Dermis lymphatic vessel endothelial cell (primary cell): ENCODE results near the gene RIPOR3. TPM values are rescaled to one million over a fixed set of nuclear protein-coding genes. Genes with fewer than 3 reads are reported as not detected.

Source experiments
- total RNA-seq: library from RNA; depleted of rRNA; stranded (reverse); fragments of >200 nt; gene quantifications from 2 replicates; pipeline ENCODE4 v1.2.1, GENCODE V29; 2014

The RIPOR3 gene, protein sequence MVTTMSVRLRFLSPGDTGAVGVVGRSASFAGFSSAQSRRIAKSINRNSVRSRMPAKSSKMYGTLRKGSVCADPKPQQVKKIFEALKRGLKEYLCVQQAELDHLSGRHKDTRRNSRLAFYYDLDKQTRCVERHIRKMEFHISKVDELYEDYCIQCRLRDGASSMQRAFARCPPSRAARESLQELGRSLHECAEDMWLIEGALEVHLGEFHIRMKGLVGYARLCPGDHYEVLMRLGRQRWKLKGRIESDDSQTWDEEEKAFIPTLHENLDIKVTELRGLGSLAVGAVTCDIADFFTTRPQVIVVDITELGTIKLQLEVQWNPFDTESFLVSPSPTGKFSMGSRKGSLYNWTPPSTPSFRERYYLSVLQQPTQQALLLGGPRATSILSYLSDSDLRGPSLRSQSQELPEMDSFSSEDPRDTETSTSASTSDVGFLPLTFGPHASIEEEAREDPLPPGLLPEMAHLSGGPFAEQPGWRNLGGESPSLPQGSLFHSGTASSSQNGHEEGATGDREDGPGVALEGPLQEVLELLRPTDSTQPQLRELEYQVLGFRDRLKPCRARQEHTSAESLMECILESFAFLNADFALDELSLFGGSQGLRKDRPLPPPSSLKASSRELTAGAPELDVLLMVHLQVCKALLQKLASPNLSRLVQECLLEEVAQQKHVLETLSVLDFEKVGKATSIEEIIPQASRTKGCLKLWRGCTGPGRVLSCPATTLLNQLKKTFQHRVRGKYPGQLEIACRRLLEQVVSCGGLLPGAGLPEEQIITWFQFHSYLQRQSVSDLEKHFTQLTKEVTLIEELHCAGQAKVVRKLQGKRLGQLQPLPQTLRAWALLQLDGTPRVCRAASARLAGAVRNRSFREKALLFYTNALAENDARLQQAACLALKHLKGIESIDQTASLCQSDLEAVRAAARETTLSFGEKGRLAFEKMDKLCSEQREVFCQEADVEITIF
- not detected in 2 replicates for total RNA-seq

DNA sequence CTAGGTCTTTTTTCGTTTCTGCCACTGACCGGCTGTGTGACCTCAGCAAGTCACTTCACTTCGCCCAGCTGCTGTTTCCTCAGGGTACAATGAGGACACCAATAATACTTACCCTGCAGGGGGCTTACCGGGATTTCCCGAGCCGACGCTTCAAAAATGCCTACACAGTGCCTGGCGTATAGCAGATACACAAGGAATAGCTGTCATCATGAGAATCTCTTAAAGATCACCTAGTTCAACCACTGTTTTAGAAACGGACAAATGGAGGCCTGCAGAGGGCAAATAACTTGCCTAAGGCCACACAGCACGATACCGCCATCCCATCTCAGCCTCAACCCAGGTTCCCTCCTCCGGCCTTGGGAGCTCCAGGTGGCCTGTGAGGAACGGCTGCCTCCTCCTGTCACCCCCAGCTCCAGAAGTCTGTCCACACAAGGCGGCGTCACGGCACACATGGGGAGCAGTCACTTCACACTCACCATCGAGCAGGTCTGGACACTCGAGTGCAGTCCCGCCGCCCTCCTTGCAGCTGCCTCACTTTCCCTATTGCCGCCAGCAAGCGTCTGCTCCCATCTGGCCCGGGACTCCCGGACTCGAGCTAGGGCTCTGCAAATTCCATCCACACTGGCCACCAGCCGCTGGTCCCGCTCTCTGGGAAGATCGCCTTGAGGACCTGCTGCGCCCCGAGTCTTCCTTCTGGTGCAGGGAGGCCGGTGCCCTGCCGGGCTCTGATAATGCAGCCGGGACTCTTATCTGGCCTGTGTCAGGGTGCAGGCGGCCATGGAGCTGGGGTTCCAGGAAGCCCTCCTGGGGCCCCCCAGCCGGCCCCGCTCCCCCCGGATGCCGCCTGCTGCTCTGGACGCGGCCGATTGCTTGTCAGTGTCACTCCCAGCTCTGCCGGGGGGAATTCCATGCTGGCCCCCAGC, at the start of gene RIPOR3:
TSS of gene RIPOR3 (minus strand) at position 893 of the 923 bp plus-strand sequence. CDS start at position 479, 414 bp downstream.

DNA sequence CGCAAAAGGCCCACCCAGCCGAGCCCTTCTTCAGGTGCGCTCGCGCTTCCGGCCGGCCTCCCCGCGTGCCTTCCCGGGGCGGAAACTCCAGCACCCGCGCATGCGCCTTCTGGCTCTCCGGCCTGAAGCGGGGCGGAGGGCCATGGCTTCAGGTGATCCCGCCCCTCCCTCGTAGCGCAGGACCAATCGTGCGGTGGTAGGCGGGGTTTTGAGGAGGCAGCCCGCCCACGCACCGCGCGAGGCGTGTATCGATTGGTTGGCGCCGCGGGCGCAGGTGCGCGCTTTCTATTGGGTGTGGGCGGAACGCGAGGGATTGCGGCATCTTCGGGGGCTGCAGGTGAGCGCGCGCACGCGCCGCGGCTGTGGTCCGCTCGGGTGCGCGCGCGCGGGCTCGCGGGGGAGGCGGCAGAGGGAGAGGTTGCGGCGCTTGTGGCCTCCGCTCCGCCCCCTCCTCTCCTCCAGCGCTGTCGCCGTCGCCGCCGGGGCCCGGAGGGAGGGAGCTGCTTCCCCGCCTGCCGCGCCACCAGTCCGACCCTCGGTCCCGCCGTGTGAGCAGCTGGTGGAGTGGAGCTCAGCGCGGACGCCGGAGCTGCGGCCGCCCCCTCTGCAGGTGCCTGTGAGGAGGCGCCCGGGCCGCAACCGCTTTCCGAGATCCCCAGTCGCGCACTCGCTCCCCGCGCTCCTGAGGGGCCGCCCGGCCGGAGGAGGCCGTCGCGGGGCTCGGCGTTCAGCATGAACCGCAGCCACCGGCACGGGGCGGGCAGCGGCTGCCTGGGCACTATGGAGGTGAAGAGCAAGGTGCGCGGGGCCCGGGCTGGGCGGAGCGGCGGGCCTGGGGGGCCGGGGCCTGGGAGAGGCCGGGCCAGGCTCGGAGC, 40.0 kb upstream of the RIPOR3 start, which contains the start of gene PARD6B:
TSS of gene PARD6B (plus strand) at position 526 of the 875 bp plus-strand sequence. CDS start at position 733, 207 bp downstream.

Other genes starting within 250 kb of the RIPOR3 start
- gene PTPN1, start 181.2 kb downstream of the RIPOR3 start, total RNA-seq: 22.3 and 27.7 TPM in 2 replicates
- 0.11 and 0.26 TPM in 2 replicates for gene PARD6B, start 40.0 kb upstream of the RIPOR3 start, total RNA-seq
- 0.52 and 0.54 TPM in 2 replicates for gene BCAS4, start 103.5 kb upstream of the RIPOR3 start, total RNA-seq
- 29.3 and 43.9 TPM in 2 replicates for gene ADNP, start 239.9 kb upstream of the RIPOR3 start, total RNA-seq